ENCODE data around the gene SYTL1.

Gene SYTL1

DNA sequence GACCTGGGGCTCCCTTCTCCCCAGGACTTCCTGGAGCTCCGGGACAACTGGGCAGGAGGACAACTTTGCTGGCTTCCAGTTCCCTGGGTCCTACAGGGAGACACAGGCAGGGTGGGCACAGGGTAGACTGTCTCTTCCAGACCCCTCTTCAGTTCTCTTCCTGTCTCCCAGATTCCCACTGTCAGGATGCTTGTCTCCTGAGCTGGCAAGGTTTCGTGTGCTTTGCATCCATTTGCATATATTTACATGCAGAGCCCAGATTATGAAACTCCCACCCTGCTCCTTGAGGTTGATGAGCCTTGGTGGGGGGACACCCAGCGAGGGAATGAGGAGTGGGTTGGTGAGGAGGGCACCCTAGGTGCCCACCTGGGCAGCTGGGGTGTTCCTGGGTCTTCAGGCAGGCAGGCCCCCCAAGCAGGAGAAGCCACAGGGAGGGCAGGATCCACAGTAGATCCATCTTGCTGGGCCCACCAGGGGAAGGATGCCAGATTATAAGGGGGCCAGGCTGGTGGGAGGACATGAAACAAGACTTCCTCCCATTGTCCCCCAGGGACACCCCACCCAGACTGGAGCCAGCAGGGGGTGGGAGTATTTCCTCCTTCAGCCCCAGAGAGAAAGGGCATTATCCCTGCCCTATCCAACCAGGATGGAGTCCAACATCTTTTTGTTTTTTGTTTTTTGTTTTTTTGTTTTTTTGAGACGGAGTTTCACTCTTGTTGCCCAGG is 32.7 kb downstream of the SYTL1 start, which contains the start of gene FCN3:
Gene FCN3, minus strand, starts transcription at position 463 of the 725 bp plus-strand sequence. Its CDS starts 6 bp downstream, at position 457.
- no peaks in the 10 kb centered on the region for H3K4me1 ChIP-seq
- DNase-seq, result no peak
- no peak for TF ChIP-seq CTCF (IDR thresholded peaks at IDR 0.05; ENCODE audit: low read depth, low read length)
- no peak within 1 kb of the TSS for H3K4me3 ChIP-seq (ENCODE audit: low read depth, low read length)
- no peaks in the 10 kb centered on the region for H3K27me3 ChIP-seq
- no peaks in the 10 kb centered on the region for H3K9me3 ChIP-seq
- H3K36me3 ChIP-seq, result no peaks in the 10 kb centered on the region

DNA sequence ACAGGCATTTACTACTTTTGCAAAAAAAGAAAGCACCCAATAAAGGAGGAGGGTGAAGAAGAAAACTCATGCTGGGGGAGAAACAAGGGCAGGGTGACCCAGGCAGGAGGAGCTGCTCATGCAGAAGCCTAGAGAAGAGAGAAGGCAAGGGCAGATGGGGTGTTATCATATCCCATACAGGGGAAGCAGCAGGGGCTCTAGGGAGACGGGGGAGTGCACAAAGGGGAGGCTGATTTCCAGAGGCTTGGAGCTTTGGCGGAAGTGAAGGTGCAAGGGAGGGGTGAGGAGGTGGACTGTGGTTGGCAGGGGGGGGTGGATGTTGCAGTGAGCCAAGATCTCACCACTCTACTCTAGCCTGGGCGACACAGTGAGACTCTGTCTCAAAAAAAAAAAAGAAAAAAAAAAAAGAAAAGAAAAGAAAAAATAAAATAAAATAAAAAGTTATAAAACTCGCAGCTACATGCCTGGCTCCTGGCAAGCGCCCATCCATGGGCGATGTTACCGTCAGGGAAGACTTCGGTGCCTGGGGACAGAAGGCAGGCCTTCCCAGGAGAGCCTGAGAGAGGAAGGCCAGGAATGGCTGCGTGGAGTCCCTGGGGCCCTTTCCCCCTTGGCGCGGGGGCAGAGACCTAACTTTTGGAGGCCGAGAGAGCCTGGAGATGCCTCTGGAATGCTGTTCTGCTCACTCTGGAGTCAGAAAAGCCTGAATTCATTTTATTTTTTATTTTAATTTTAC is 36.1 kb downstream of the SYTL1 start:
- DNase-seq, result no peak
- Histone ChIP-seq H3K9me3 (no peaks in the 10 kb centered on the region), H3K27me3 (no peaks in the 10 kb centered on the region), H3K36me3 (no peaks in the 10 kb centered on the region), H3K4me1 (no peaks in the 10 kb centered on the region), H3K4me3 (ENCODE audit: low read depth, low read length) (no peak overlapping the region)
- TF ChIP-seq CTCF (IDR thresholded peaks at IDR 0.05; ENCODE audit: low read depth, low read length), result no peak

- Histone ChIP-seq H3K36me3 (no peaks in the 10 kb centered on the region), H3K4me3 (ENCODE audit: low read depth, low read length) (no peak overlapping the region), H3K4me1 (no peaks in the 10 kb centered on the region), H3K9me3 (no peaks in the 10 kb centered on the region), H3K27me3 (no peaks in the 10 kb centered on the region)
- no peak for TF ChIP-seq CTCF (IDR thresholded peaks at IDR 0.05; ENCODE audit: low read depth, low read length)
- DNase-seq, result no peak
Measured at GRCh38 chr1:27379564-27380122, 37.8 kb downstream of the SYTL1 start.

DNA sequence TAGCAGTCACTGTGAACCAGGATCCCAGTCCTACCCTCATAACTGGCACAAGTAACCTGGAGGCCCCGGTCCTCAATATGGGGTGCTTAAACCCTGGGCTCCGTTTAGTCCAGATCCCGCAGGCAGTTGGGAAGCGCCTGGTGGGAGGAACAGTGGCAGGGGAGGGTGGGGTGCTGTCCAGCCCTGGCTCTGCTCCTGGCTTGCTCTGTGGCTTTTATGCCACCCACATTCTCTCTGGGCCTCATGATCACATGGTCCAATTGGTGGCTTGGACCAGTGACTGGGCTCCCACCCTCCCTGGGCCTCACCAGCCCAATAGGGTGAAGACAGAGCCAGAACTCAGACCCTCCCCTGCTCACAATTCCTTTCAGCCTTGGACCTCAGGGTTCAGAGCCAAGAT is 38.4 kb downstream of the SYTL1 start:
- H3K9me3 ChIP-seq, result no peaks in the 10 kb centered on the region
- no peaks in the 10 kb centered on the region for H3K36me3 ChIP-seq
- no peaks in the 10 kb centered on the region for H3K4me1 ChIP-seq
- no peak overlapping the region for H3K4me3 ChIP-seq (ENCODE audit: low read depth, low read length)
- TF ChIP-seq CTCF (IDR thresholded peaks at IDR 0.05; ENCODE audit: low read depth, low read length), result no peak
- no peaks in the 10 kb centered on the region for H3K27me3 ChIP-seq
- no peak for DNase-seq

- Histone ChIP-seq H3K36me3 (no peaks in the 10 kb centered on the region), H3K4me1 (no peaks in the 10 kb centered on the region), H3K27me3 (no peaks in the 10 kb centered on the region), H3K4me3 (ENCODE audit: low read depth, low read length) (no peak overlapping the region), H3K9me3 (no peaks in the 10 kb centered on the region)
- DNase-seq, result no peak
- TF ChIP-seq CTCF (IDR thresholded peaks at IDR 0.05; ENCODE audit: low read depth, low read length), result no peak
Measured at GRCh38 chr1:27380766-27381733, 39.2 kb downstream of the SYTL1 start.
